H1 (cell line): ENCODE data around the gene ANKS1B. TPM values are rescaled to one million over a fixed set of nuclear protein-coding genes. Genes with fewer than 3 reads are reported as not detected.

ENCODE experiments used
- CTCF ChIA-PET: fragments of 300-600 bp; sonication (Branson Sonifier 250); formaldehyde crosslinking; loops from one replicate; lab custom pipeline; 2021; ENCODE audit not compliant: partially characterized antibody; lab: Charles Lee
- POLR2A ChIA-PET: fragments of 300-600 bp; sonication (Branson Sonifier 250); formaldehyde crosslinking; loops from one replicate; lab custom pipeline; 2021; ENCODE audit warnings: inconsistent platforms; ENCODE audit not compliant: partially characterized antibody; lab: Charles Lee
- DNase-seq, 2 experiments: peaks; one replicate each; pipeline versions ENCODE4 v3.0.0 to v3.0.0-alpha.2; 2010 to 2022; ENCODE audit warnings: low spot score in 2 of 2, low read depth in 1 of 2, mixed read lengths in 1 of 2
- FAIRE-seq: peaks from 2 replicates; lab custom pipeline; 2011; peaks lifted over from hg19 to GRCh38; lab: Jason Lieb, UNC
- H2AFZ ChIP-seq: 2 replicates; pipeline ENCODE4 v1.8.1; 2012; ENCODE audit warnings: low read length, inconsistent platforms
- H2AK5ac ChIP-seq: 2 replicates; pipeline ENCODE4 v1.6.1; 2013; ENCODE audit warnings: low read depth, low read length
- H2BK120ac ChIP-seq: replicated peaks from 2 replicates; pipeline ENCODE3; 2013; ENCODE audit warnings: low read depth, low read length, inconsistent platforms
- H2BK12ac ChIP-seq: 2 replicates; pipeline ENCODE4 v1.6.1; 2013; ENCODE audit warnings: low read depth, low read length
- H2BK15ac ChIP-seq: 2 replicates; pipeline ENCODE4 v1.6.1; 2013; ENCODE audit warnings: low read length
- H2BK20ac ChIP-seq: 2 replicates; pipeline ENCODE4 v1.6.1; 2013; ENCODE audit warnings: low read length
- H2BK5ac ChIP-seq: 2 replicates; pipeline ENCODE4 v1.6.1; 2013; ENCODE audit warnings: low read depth, low read length
- H3K14ac ChIP-seq: 2 replicates; pipeline ENCODE4 v1.6.1; 2013; ENCODE audit warnings: inconsistent platforms; ENCODE audit not compliant: insufficient read length
- H3K18ac ChIP-seq: 2 replicates; pipeline ENCODE4 v1.6.1; 2013; ENCODE audit warnings: low read length; ENCODE audit errors: extremely low read depth
- H3K23ac ChIP-seq: 2 replicates; pipeline ENCODE4 v1.6.1; 2013; ENCODE audit warnings: inconsistent platforms; ENCODE audit not compliant: insufficient read length
- H3K23me2 ChIP-seq: 2 replicates; pipeline ENCODE4 v1.6.1; 2013; ENCODE audit warnings: low read depth, low read length
- H3K27ac ChIP-seq: 2 replicates; pipeline ENCODE4 v1.6.1; 2011; ENCODE audit warnings: low read depth, low read length, inconsistent platforms
- H3K27me3 ChIP-seq, 4 experiments: replicated peaks in 1 of 4; 1 replicate in 1 of 4; 2 replicates in 3 of 4; pipeline versions ENCODE4 v1.6.1 to v1.8.1; 2011 to 2013; ENCODE audit warnings: low read length in 3 of 4, mild to moderate bottlenecking in 3 of 4, inconsistent platforms in 2 of 4, mixed read lengths in 2 of 4, moderate library complexity in 1 of 4; ENCODE audit not compliant: control insufficient read depth in 3 of 4, insufficient read depth in 3 of 4; ENCODE audit errors: extremely low read depth in 1 of 4
- H3K36me3 ChIP-seq, 4 experiments: 2 replicates each; pipeline versions ENCODE4 v1.6.1 to v1.8.1; 2011 to 2013; ENCODE audit warnings: mild to moderate bottlenecking in 4 of 4, low read length in 3 of 4, moderate library complexity in 2 of 4, control low read depth in 1 of 4, inconsistent platforms in 1 of 4; ENCODE audit not compliant: insufficient read depth in 4 of 4, control insufficient read depth in 2 of 4
- H3K4ac ChIP-seq: replicated peaks from 2 replicates; pipeline ENCODE3; 2013; ENCODE audit warnings: low read length, low read depth, mixed read lengths, inconsistent platforms; ENCODE audit not compliant: insufficient read length
- H3K4me1 ChIP-seq, 4 experiments: replicated peaks in 1 of 4; 1 replicate in 1 of 4; 2 replicates in 3 of 4; pipeline versions ENCODE4 v1.6.1 to v1.8.1; 2011 to 2013; ENCODE audit warnings: low read length in 3 of 4, inconsistent platforms in 2 of 4, mixed read lengths in 1 of 4; ENCODE audit not compliant: insufficient read depth in 4 of 4, control insufficient read depth in 3 of 4
- H3K4me2 ChIP-seq, 2 experiments: 2 replicates each; pipeline versions ENCODE4 v1.6.1 to v1.8.1; 2011 to 2013; ENCODE audit warnings: low read depth in 2 of 2, low read length in 2 of 2, control low read depth in 1 of 2, inconsistent platforms in 1 of 2, mild to moderate bottlenecking in 1 of 2; ENCODE audit not compliant: insufficient read depth in 1 of 2
- H3K4me3 ChIP-seq, 4 experiments: fragments of 200-600, 300-600 bp in 1 of 4; sonication (generic), shearing (Covaris generic), sonication (Bioruptor Twin) in 1 of 4; 2 replicates each; pipeline versions ENCODE4 v1.5.1 to v1.8.1; 2011 to 2016; ENCODE audit warnings: low read length in 4 of 4, low read depth in 3 of 4, control low read depth in 2 of 4, inconsistent platforms in 2 of 4, mild to moderate bottlenecking in 2 of 4, mixed read lengths in 1 of 4, moderate library complexity in 1 of 4; ENCODE audit not compliant: insufficient read depth in 2 of 4; ENCODE audit errors: extremely low read depth in 1 of 4
- H3K56ac ChIP-seq: replicated peaks from 2 replicates; pipeline ENCODE3; 2013; ENCODE audit warnings: low read depth, mild to moderate bottlenecking, mixed read lengths, low read length, inconsistent platforms; ENCODE audit not compliant: insufficient read length
- H3K79me1 ChIP-seq: 2 replicates; pipeline ENCODE4 v1.6.1; 2013; ENCODE audit warnings: low read depth, low read length, control low read depth
- H3K79me2 ChIP-seq, 2 experiments: 2 replicates each; pipeline versions ENCODE4 v1.6.1 to v1.8.1; 2012 to 2013; ENCODE audit warnings: low read length in 2 of 2, mild to moderate bottlenecking in 2 of 2, inconsistent platforms in 1 of 2; ENCODE audit not compliant: insufficient read depth in 2 of 2, control insufficient read depth in 1 of 2
- H3K9ac ChIP-seq, 4 experiments: replicated peaks in 1 of 4; 1 replicate in 1 of 4; 2 replicates in 3 of 4; pipeline versions ENCODE4 v1.6.1 to v1.8.1; 2011 to 2013; ENCODE audit warnings: low read depth in 3 of 4, low read length in 3 of 4, control low read depth in 2 of 4, mild to moderate bottlenecking in 2 of 4, moderate library complexity in 2 of 4, inconsistent platforms in 1 of 4; ENCODE audit errors: extremely low read depth in 1 of 4
- H3K9me3 ChIP-seq, 2 experiments: 2 replicates each; pipeline versions ENCODE4 v1.6.1 to v1.8.1; 2012 to 2013; ENCODE audit warnings: mild to moderate bottlenecking in 2 of 2, moderate library complexity in 2 of 2, control low read depth in 1 of 2, inconsistent platforms in 1 of 2, low read depth in 1 of 2, low read length in 1 of 2, mixed read lengths in 1 of 2; ENCODE audit not compliant: insufficient read depth in 2 of 2
- H4K20me1 ChIP-seq, 2 experiments: replicated peaks in 1 of 2; 2 replicates each; pipeline versions ENCODE3 to v1.8.1; 2011 to 2013; ENCODE audit warnings: inconsistent platforms in 2 of 2, low read length in 2 of 2, mild to moderate bottlenecking in 1 of 2; ENCODE audit not compliant: insufficient read depth in 2 of 2, control insufficient read depth in 1 of 2
- H4K5ac ChIP-seq: 2 replicates; pipeline ENCODE4 v1.6.1; 2013; ENCODE audit warnings: low read length, low read depth, mixed read lengths, inconsistent platforms; ENCODE audit not compliant: insufficient read length
- H4K8ac ChIP-seq: 2 replicates; pipeline ENCODE4 v1.8.0; 2013; ENCODE audit warnings: mild to moderate bottlenecking, moderate library complexity, low read length, inconsistent platforms; ENCODE audit not compliant: insufficient read depth; ENCODE audit errors: extremely low read depth
- H4K91ac ChIP-seq: replicated peaks from 2 replicates; pipeline ENCODE3; 2013; ENCODE audit warnings: low read length, mixed read lengths, inconsistent platforms; ENCODE audit not compliant: insufficient read length
- BCL11A ChIP-seq, 2 experiments: IDR thresholded peaks; one replicate each; pipeline ENCODE4 v1.6.1; 2011; ENCODE audit warnings: low read depth in 2 of 2, low read length in 2 of 2, mild to moderate bottlenecking in 2 of 2
- CBX5 ChIP-seq: fragments of 300-800, 300-1000 bp; sonication (generic); IDR thresholded peaks from 2 replicates; pipeline ENCODE4 v1.7.1; 2016; ENCODE audit warnings: antibody characterized with exemption, low read length, low read depth
- CEBPB ChIP-seq: IDR thresholded peaks from 2 replicates; pipeline ENCODE4 v1.6.1; 2012; ENCODE audit warnings: low read depth, low read length
- CHD1 ChIP-seq: IDR thresholded peaks from 2 replicates; pipeline ENCODE4 v1.6.1; 2012; ENCODE audit warnings: low read depth, low read length, improper control_type of control experiment
- GTF2F1 ChIP-seq: IDR thresholded peaks from 2 replicates; pipeline ENCODE4 v1.6.1; 2012; ENCODE audit warnings: low read depth, low read length, improper control_type of control experiment, borderline replicate concordance
- JUND ChIP-seq: IDR thresholded peaks from 2 replicates; pipeline ENCODE4 v1.6.1; 2011; ENCODE audit warnings: mild to moderate bottlenecking, improper control_type of control experiment, low read length
- KDM1A ChIP-seq: fragments of 200-600, 300-600 bp; sonication (generic); IDR thresholded peaks from 2 replicates; pipeline ENCODE4 v1.7.1; 2016; ENCODE audit warnings: mild to moderate bottlenecking, low read length, borderline replicate concordance
- RXRA ChIP-seq: IDR thresholded peaks from 2 replicates; pipeline ENCODE4 v1.6.1; 2011; ENCODE audit warnings: low read depth, mild to moderate bottlenecking, low read length, moderate library complexity; ENCODE audit not compliant: insufficient read depth
- SIN3A ChIP-seq, 2 experiments: IDR thresholded peaks in 1 of 2; conservative IDR thresholded peaks in 1 of 2; 2 replicates each; pipeline ENCODE4 v1.6.1; 2011 to 2012; ENCODE audit warnings: low read length in 2 of 2, improper control_type of control experiment in 1 of 2, low read depth in 1 of 2, mild to moderate bottlenecking in 1 of 2
- SIRT6 ChIP-seq: IDR thresholded peaks from one replicate; pipeline ENCODE4 v1.7.1; 2012; ENCODE audit warnings: low read length, inconsistent platforms
- SIX5 ChIP-seq: IDR thresholded peaks from 2 replicates; pipeline ENCODE4 v1.6.1; 2011; ENCODE audit warnings: mild to moderate bottlenecking, low read depth, low read length
- WGBS, 2 experiments: shearing (Covaris generic) in 1 of 2; methylation state at CpG; one replicate each; pipeline versions ENCODE4 v1.1.6 to v1.1.7; 2013 to 2015; ENCODE audit warnings: low lambda C conversion rate in 2 of 2, mixed read lengths in 2 of 2, inconsistent platforms in 1 of 2, low coverage in 1 of 2, missing lambda C conversion rate in 1 of 2; ENCODE audit not compliant: insufficient replicate concordance in 2 of 2, insufficient coverage in 1 of 2, insufficient read length in 1 of 2; ENCODE audit errors: extremely low coverage in 1 of 2, missing lambda C conversion rate in 1 of 2; 5-methylcytosine and 5-hydroxymethylcytosine counted together
- polyA plus RNA-seq, 7 experiments: library from polyadenylated mRNA; depleted of rRNA in 3 of 7; stranded (reverse) in 5 of 7; unstranded in 2 of 7; fragments of >200 nt in 5 of 7; fragments of 200-250 nt in 2 of 7; gene quantifications; 1 replicate in 5 of 7; 2 replicates in 1 of 7; 4 replicates in 1 of 7; pipeline versions ENCODE4 v1.2.1 to v1.2.3, GENCODE V29; 2011 to 2013; ENCODE audit warnings: missing spikeins in 2 of 7, mixed read lengths in 2 of 7
- total RNA-seq: library from RNA; stranded (reverse); fragmentation: NEBNext Ultra II Directional; extraction: Animal tissue kit (Norgen Biotek cat#: 25700); gene quantifications from 2 replicates; pipeline ENCODE4 v1.2.1, GENCODE V29; 2021
- TF ChIP-seq, protein P1 (sequence below): IDR thresholded peaks from 2 replicates; pipeline ENCODE4 v1.6.1; 2012; ENCODE audit warnings: low read length, inconsistent platforms
- TF ChIP-seq, protein P2 (sequence below): IDR thresholded peaks from 2 replicates; pipeline ENCODE4 v1.6.1; 2011; ENCODE audit warnings: low read depth, mild to moderate bottlenecking, low read length; ENCODE audit not compliant: insufficient read depth

ANKS1B gene
- total and polyA plus RNA-seq, 2 of the 8 experiments (the other 6 are each of a cell fraction or from before 2014, with no cell fraction given): 2.7 to 6.1 TPM

DNA sequence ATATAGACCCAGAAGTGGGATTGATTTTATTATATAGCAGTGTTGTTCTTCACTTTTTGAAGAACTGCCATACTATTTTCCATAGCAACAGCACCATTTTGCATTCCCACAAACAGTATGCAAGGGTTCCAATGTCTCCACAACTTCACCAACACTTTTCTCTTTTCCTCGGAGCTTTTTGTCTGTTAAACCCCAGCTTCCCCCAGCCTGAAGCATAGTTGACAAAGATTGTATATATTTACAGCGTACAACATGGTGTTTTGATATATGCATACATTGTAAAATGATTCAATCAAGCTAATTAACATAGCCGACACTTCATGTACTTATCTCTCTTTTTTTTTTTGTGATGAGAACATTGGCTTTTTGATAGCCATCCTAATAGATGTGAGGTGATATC, 982.6 kb downstream of the ANKS1B start:
- WGBS, 2 experiments: 87% methylated on average over 3 of the region's 3 CpGs; no CpG with 5 or more reads in 1 of the 2 experiments
- Histone ChIP-seq H3K56ac (no peak overlapping the region), H3K79me2 (no peaks in the 10 kb centered on the region), H3K9me3 (no peaks in the 10 kb centered on the region), H2BK15ac (no peak overlapping the region), H4K20me1 (no peaks in the 10 kb centered on the region), H3K9ac (no peak overlapping the region), H3K18ac (no peak overlapping the region), H3K36me3 (no peaks in the 10 kb centered on the region), H2BK20ac (no peak overlapping the region), H3K23ac (no peak overlapping the region), H3K79me1 (no peaks in the 10 kb centered on the region), H3K27ac (no peak overlapping the region), H2BK120ac (no peak overlapping the region), H2BK5ac (no peak overlapping the region), H3K14ac (no peak overlapping the region), H2BK12ac (no peak overlapping the region), H3K4me1 (no peaks in the 10 kb centered on the region), H3K27me3 (no peaks in the 10 kb centered on the region), H3K4me3 (no peak overlapping the region), H4K5ac (no peak overlapping the region), H3K4me2 (no peak overlapping the region), H2AFZ (no peak overlapping the region), H3K23me2 (no peaks in the 10 kb centered on the region), H2AK5ac (no peak overlapping the region), H3K4ac (no peak overlapping the region), H4K91ac (no peak overlapping the region), H4K8ac (no peak overlapping the region)
- FAIRE-seq (no peak), DNase-seq (no peak)
- POLR2A ChIA-PET: no interaction called here
- CTCF ChIA-PET: interaction anchor here (0.6 to 1.6 kb wide), 2 partner anchors 28 to 262 kb away, joined by 4 read pairs; no protein-coding TSS in a partner anchor
- TF ChIP-seq CBX5 (no peak), SIRT6 (no peak), SIN3A (conservative IDR thresholded peaks at IDR 0.05 in 1 of 2, IDR thresholded peaks at IDR 0.05 in 1 of 2; ENCODE audit: low read depth in 1 of 2, low read length in 2 of 2) (no peak), CHD1 (no peak), CEBPB (no peak), SIX5 (no peak), GTF2F1 (no peak), RXRA (no peak), KDM1A (no peak), JUND (no peak), BCL11A (IDR thresholded peaks at IDR 0.05; ENCODE audit: low read depth in 2 of 2, low read length in 2 of 2) (no peak)
- TF ChIP-seq, protein P1, sequence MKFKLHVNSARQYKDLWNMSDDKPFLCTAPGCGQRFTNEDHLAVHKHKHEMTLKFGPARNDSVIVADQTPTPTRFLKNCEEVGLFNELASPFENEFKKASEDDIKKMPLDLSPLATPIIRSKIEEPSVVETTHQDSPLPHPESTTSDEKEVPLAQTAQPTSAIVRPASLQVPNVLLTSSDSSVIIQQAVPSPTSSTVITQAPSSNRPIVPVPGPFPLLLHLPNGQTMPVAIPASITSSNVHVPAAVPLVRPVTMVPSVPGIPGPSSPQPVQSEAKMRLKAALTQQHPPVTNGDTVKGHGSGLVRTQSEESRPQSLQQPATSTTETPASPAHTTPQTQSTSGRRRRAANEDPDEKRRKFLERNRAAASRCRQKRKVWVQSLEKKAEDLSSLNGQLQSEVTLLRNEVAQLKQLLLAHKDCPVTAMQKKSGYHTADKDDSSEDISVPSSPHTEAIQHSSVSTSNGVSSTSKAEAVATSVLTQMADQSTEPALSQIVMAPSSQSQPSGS: no peak
- TF ChIP-seq, protein P2, sequence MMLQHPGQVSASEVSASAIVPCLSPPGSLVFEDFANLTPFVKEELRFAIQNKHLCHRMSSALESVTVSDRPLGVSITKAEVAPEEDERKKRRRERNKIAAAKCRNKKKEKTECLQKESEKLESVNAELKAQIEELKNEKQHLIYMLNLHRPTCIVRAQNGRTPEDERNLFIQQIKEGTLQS: no peak
